PC-9 (cell line): ENCODE data around the gene SEC24D.

Source experiments
- CTCF ChIP-seq: fragments of 200-600 bp; sonication (generic); conservative IDR thresholded peaks from 2 replicates; pipeline ENCODE4 v1.6.1; 2017; ENCODE audit warnings: mixed run types, antibody characterized with exemption, mild to moderate bottlenecking, moderate library complexity
- EZH2 ChIP-seq: fragments of 200-600 bp; sonication (generic); IDR thresholded peaks from 2 replicates; pipeline ENCODE4 v1.8.0; 2017; ENCODE audit warnings: antibody characterized with exemption, low read depth

GRCh38 chr4:118756958-118757357 lies 79.0 kb downstream of the SEC24D start:
- TF ChIP-seq CTCF (no peak), EZH2 (no peak)
